Measurements from ENCODE around the gene PRSS1. TPM values are rescaled to one million over a fixed set of nuclear protein-coding genes. Genes with fewer than 3 reads are reported as not detected.

The PRSS1 gene
- total RNA-seq, 6 donors from 2014 or later, result 9.8 to 20.6 TPM; not detected in 4

- TF ChIP-seq EP300 (IDR thresholded peaks at IDR 0.05) (no peak), CTCF (IDR thresholded peaks at IDR 0.05) (peak; percentile 84 to 93 (median 91))
- DNase-seq, result peak; percentile 71 to 85
- Histone ChIP-seq H3K27ac (no peak overlapping the region), H3K9me3 (no peaks in the 10 kb centered on the region), H3K4me1 (peaks cover 0 to 8% (median 2%) of the 10 kb centered on the region in 4 donors), H3K27me3 (no peaks in the 10 kb centered on the region), H3K36me3 (no peaks in the 10 kb centered on the region), H3K4me3 (peak overlapping the region in 2 of 4 donors; percentile 25 to 36)
- WGBS, 2 donors, result 15 to 16% methylated on average over 32 of the region's 32 CpGs
- ATAC-seq (ENCODE audit: low FRiP score in 2 of 2), result peak; percentile 82 to 93
Observed at GRCh38 chr7:142782922-142783900, 33.9 kb downstream of the PRSS1 start.

GRCh38 chr7:142784096-142784495 is 34.8 kb downstream of the PRSS1 start:
- Histone ChIP-seq H3K36me3 (no peaks in the 10 kb centered on the region), H3K4me1 (peaks cover 0 to 8% (median 2%) of the 10 kb centered on the region in 4 donors), H3K27ac (no peak overlapping the region), H3K4me3 (no peak overlapping the region), H3K9me3 (no peaks in the 10 kb centered on the region), H3K27me3 (no peaks in the 10 kb centered on the region)
- 75 to 87% methylated on average over 7 of the region's 7 CpGs for WGBS, 2 donors
- DNase-seq (no peak), ATAC-seq (ENCODE audit: low FRiP score in 2 of 2) (no peak)
- TF ChIP-seq EP300 (IDR thresholded peaks at IDR 0.05) (no peak), POLR2A (IDR thresholded peaks at IDR 0.05) (no peak), CTCF (IDR thresholded peaks at IDR 0.05) (no peak), POLR2AphosphoS5 (IDR thresholded peaks at IDR 0.05) (no peak)

GRCh38 chr7:142784716-142785115 is 35.4 kb downstream of the PRSS1 start:
- no peaks in the 10 kb centered on the region for H3K9me3 ChIP-seq
- H3K4me1 ChIP-seq, result peaks cover 0 to 8% (median 2%) of the 10 kb centered on the region in 4 donors
- no peaks in the 10 kb centered on the region for H3K36me3 ChIP-seq
- TF ChIP-seq CTCF (IDR thresholded peaks at IDR 0.05), result no peak
- no peaks in the 10 kb centered on the region for H3K27me3 ChIP-seq
- DNase-seq, result no peak
- ATAC-seq (ENCODE audit: low FRiP score in 2 of 2), result no peak
- no peak overlapping the region for H3K4me3 ChIP-seq
- WGBS, 2 donors, result 70 to 71% methylated on average over 8 of the region's 8 CpGs
- no peak overlapping the region for H3K27ac ChIP-seq

GRCh38 chr7:142785841-142786250 is 36.6 kb downstream of the PRSS1 start:
- Histone ChIP-seq H3K9me3 (no peaks in the 10 kb centered on the region), H3K4me3 (no peak overlapping the region), H3K36me3 (no peaks in the 10 kb centered on the region), H3K4me1 (peaks cover 0 to 8% (median 2%) of the 10 kb centered on the region in 4 donors), H3K27me3 (no peaks in the 10 kb centered on the region), H3K27ac (peak overlapping the region in 3 of 4 donors; percentile 30 to 40 (median 32))
- DNase-seq (no peak), ATAC-seq (ENCODE audit: low FRiP score in 2 of 2) (no peak)
- no peak for TF ChIP-seq EP300 (IDR thresholded peaks at IDR 0.05)
- peak in 3 of 4 donors; percentile 15 to 54 (median 16) for TF ChIP-seq POLR2A (IDR thresholded peaks at IDR 0.05)
- TF ChIP-seq POLR2AphosphoS5 (IDR thresholded peaks at IDR 0.05), result peak in 1 of 2 donors; percentile 28
- 76 to 79% methylated on average over 8 of the region's 8 CpGs for WGBS, 2 donors

GRCh38 chr7:142787034-142787768 is 37.9 kb downstream of the PRSS1 start:
- Histone ChIP-seq H3K36me3 (no peaks in the 10 kb centered on the region), H3K4me1 (peaks cover 0 to 8% (median 2%) of the 10 kb centered on the region in 4 donors), H3K4me3 (peak overlapping the region in 1 of 4 donors; percentile 3), H3K27ac (peak overlapping the region in 3 of 4 donors; percentile 30 to 54 (median 54)), H3K27me3 (no peaks in the 10 kb centered on the region), H3K9me3 (no peaks in the 10 kb centered on the region)
- TF ChIP-seq EP300 (IDR thresholded peaks at IDR 0.05), result peak in 1 of 4 donors; percentile 29
- TF ChIP-seq POLR2AphosphoS5 (IDR thresholded peaks at IDR 0.05), result no peak
- no peak for DNase-seq
- 72 to 82% methylated on average over 11 of the region's 11 CpGs for WGBS, 2 donors
- no peak for ATAC-seq (ENCODE audit: low FRiP score in 2 of 2)

Measured in upper lobe of left lung (tissue), 6 donors.